H9 (cell line): Measurements from ENCODE around the gene PRKCD. TPM values are rescaled to one million over a fixed set of nuclear protein-coding genes. Genes with fewer than 3 reads are reported as not detected.

Experiments used
- DNase-seq: peaks from one replicate; pipeline ENCODE4 v3.0.0-alpha.2; 2017
- H2AFZ ChIP-seq: one replicate; pipeline ENCODE4 v1.6.1; 2013; ENCODE audit warnings: mild to moderate bottlenecking, low read length, control low read depth, moderate library complexity
- H2AK5ac ChIP-seq: 2 replicates; pipeline ENCODE4 v1.6.1; 2013; ENCODE audit warnings: low read length, control low read depth, mixed read lengths; ENCODE audit not compliant: insufficient read length
- H2BK120ac ChIP-seq: one replicate; pipeline ENCODE4 v1.6.1; 2013; ENCODE audit warnings: low read depth, mild to moderate bottlenecking, low read length, control low read depth, inconsistent platforms; ENCODE audit not compliant: poor library complexity, severe bottlenecking
- H2BK12ac ChIP-seq: 2 replicates; pipeline ENCODE4 v1.6.1; 2013; ENCODE audit warnings: low read length, control low read depth, mixed read lengths, low read depth; ENCODE audit not compliant: insufficient read length
- H2BK15ac ChIP-seq: 2 replicates; pipeline ENCODE4 v1.6.1; 2013; ENCODE audit warnings: low read depth, low read length, control low read depth
- H2BK20ac ChIP-seq: one replicate; pipeline ENCODE4 v1.6.1; 2013; ENCODE audit warnings: low read depth, mild to moderate bottlenecking, low read length, control low read depth, inconsistent platforms; ENCODE audit not compliant: poor library complexity, severe bottlenecking
- H2BK5ac ChIP-seq: 2 replicates; pipeline ENCODE4 v1.6.1; 2013; ENCODE audit warnings: low read length, control low read depth, mixed read lengths; ENCODE audit not compliant: insufficient read length
- H3K14ac ChIP-seq: 2 replicates; pipeline ENCODE4 v1.6.1; 2013; ENCODE audit warnings: low read length, control low read depth; ENCODE audit not compliant: insufficient read depth
- H3K18ac ChIP-seq: 2 replicates; pipeline ENCODE4 v1.6.1; 2013; ENCODE audit warnings: low read depth, mild to moderate bottlenecking, mixed read lengths, low read length, control low read depth; ENCODE audit not compliant: insufficient read length
- H3K23ac ChIP-seq: 2 replicates; pipeline ENCODE4 v1.6.1; 2013; ENCODE audit warnings: low read length, control low read depth, mixed read lengths, low read depth; ENCODE audit not compliant: insufficient read length
- H3K23me2 ChIP-seq: 2 replicates; pipeline ENCODE4 v1.6.1; 2013; ENCODE audit warnings: low read depth, mild to moderate bottlenecking, mixed read lengths, low read length, control low read depth; ENCODE audit not compliant: insufficient read length, poor library complexity, severe bottlenecking
- H3K27ac ChIP-seq: 2 replicates; pipeline ENCODE4 v1.5.1; 2013; ENCODE audit warnings: low read length, control low read depth, mixed read lengths, low read depth; ENCODE audit not compliant: insufficient read length
- H3K27me3 ChIP-seq: 2 replicates; pipeline ENCODE4 v1.6.1; 2013; ENCODE audit warnings: low read length, control low read depth, inconsistent platforms; ENCODE audit not compliant: insufficient read depth
- H3K4ac ChIP-seq: 2 replicates; pipeline ENCODE4 v1.6.1; 2013; ENCODE audit warnings: low read depth, mild to moderate bottlenecking, control low read depth, inconsistent platforms, low read length, moderate library complexity
- H3K4me1 ChIP-seq: 2 replicates; pipeline ENCODE4 v1.6.1; 2013; ENCODE audit warnings: low read length, control low read depth, inconsistent platforms; ENCODE audit not compliant: insufficient read depth
- H3K4me2 ChIP-seq: 2 replicates; pipeline ENCODE4 v1.6.1; 2013; ENCODE audit warnings: low read length, control low read depth, mixed read lengths; ENCODE audit not compliant: insufficient read length, insufficient read depth
- H3K56ac ChIP-seq: 2 replicates; pipeline ENCODE4 v1.6.1; 2013; ENCODE audit warnings: low read depth, mild to moderate bottlenecking, mixed read lengths, low read length, control low read depth; ENCODE audit not compliant: insufficient read length
- H3K79me1 ChIP-seq: 2 replicates; pipeline ENCODE4 v1.6.1; 2013; ENCODE audit warnings: low read depth, mild to moderate bottlenecking, moderate library complexity, low read length, control low read depth, inconsistent platforms; ENCODE audit not compliant: insufficient read depth, poor library complexity, severe bottlenecking
- H3K79me2 ChIP-seq: 2 replicates; pipeline ENCODE4 v1.6.1; 2013; ENCODE audit warnings: low read length, control low read depth, inconsistent platforms; ENCODE audit not compliant: insufficient read depth
- H3K9ac ChIP-seq: 2 replicates; pipeline ENCODE4 v1.6.1; 2013; ENCODE audit warnings: low read length, control low read depth, mixed read lengths; ENCODE audit not compliant: insufficient read length; ENCODE audit errors: extremely low read depth
- H3K9me3 ChIP-seq: one replicate; pipeline ENCODE4 v1.6.1; 2013; ENCODE audit warnings: low read depth, low read length, inconsistent platforms; ENCODE audit not compliant: control insufficient read depth
- H3T11ph ChIP-seq: one replicate; pipeline ENCODE4 v1.6.1; 2013; ENCODE audit warnings: mild to moderate bottlenecking, low read length, control low read depth, inconsistent platforms
- H4K20me1 ChIP-seq: one replicate; pipeline ENCODE4 v1.6.1; 2013; ENCODE audit not compliant: control insufficient read depth, insufficient read length, insufficient read depth
- H4K5ac ChIP-seq: 2 replicates; pipeline ENCODE4 v1.6.1; 2013; ENCODE audit warnings: low read depth, mild to moderate bottlenecking, mixed read lengths, low read length, control low read depth; ENCODE audit not compliant: insufficient read length
- H4K8ac ChIP-seq: replicated peaks from 2 replicates; pipeline ENCODE4 v1.6.1; 2013; ENCODE audit warnings: low read length, control low read depth, mixed read lengths, low read depth; ENCODE audit not compliant: insufficient read length
- H4K91ac ChIP-seq: 2 replicates; pipeline ENCODE4 v1.6.1; 2013; ENCODE audit warnings: low read depth, mild to moderate bottlenecking, moderate library complexity, mixed read lengths, low read length, control low read depth; ENCODE audit not compliant: insufficient read length
- H3K27ac Mint-ChIP-seq, 3 experiments: 2 replicates in 2 of 3; 3 replicates in 1 of 3; pipeline ENCODE4 v1.8.0; 2020 to 2021; ENCODE audit warnings: mixed read lengths in 3 of 3, mild to moderate bottlenecking in 1 of 3, moderate library complexity in 1 of 3
- H3K27me3 Mint-ChIP-seq: 2 replicates; pipeline ENCODE4 v1.8.0; 2021; ENCODE audit warnings: low read depth, mild to moderate bottlenecking, moderate library complexity, mixed read lengths
- H3K36me3 Mint-ChIP-seq, 3 experiments: 2 replicates in 2 of 3; 3 replicates in 1 of 3; pipeline ENCODE4 v1.8.0; 2020 to 2021; ENCODE audit warnings: low read depth in 3 of 3, mixed read lengths in 3 of 3; ENCODE audit not compliant: insufficient read depth in 1 of 3
- H3K4me1 Mint-ChIP-seq, 2 experiments: 2 replicates each; pipeline ENCODE4 v1.8.0; 2020; ENCODE audit warnings: mixed read lengths in 2 of 2
- H3K4me3 Mint-ChIP-seq, 2 experiments: 2 replicates in 1 of 2; 3 replicates in 1 of 2; pipeline ENCODE4 v1.8.0; 2020 to 2021; ENCODE audit warnings: mild to moderate bottlenecking in 2 of 2, mixed read lengths in 2 of 2, moderate library complexity in 1 of 2
- H3K9me3 Mint-ChIP-seq, 2 experiments: 2 replicates in 1 of 2; 3 replicates in 1 of 2; pipeline ENCODE4 v1.8.0; 2020; ENCODE audit warnings: mild to moderate bottlenecking in 2 of 2, mixed read lengths in 2 of 2, moderate library complexity in 1 of 2
- whole genome bisulfite sequencing: extraction: QIAGEN DNeasy Blood & Tissue Kit; methylation state at CpG from one replicate; pipeline ENCODE4 v1.1.7; 2013; ENCODE audit warnings: missing lambda C conversion rate, low lambda C conversion rate, mixed read lengths; ENCODE audit not compliant: insufficient read length; ENCODE audit errors: extremely low coverage; 5-methylcytosine and 5-hydroxymethylcytosine counted together
- total RNA-seq: library from RNA; stranded (reverse); gene quantifications from 2 replicates; pipeline ENCODE4 v1.2.1, GENCODE V29; 2021
- TF ChIP-seq, protein P1 (sequence below): fragments of 200-600 bp; sonication (generic); conservative IDR thresholded peaks from 3 replicates; pipeline ENCODE4 v1.8.0; 2021; ENCODE audit warnings: antibody characterized with exemption, mild to moderate bottlenecking

PRKCD gene
- total RNA-seq, 1 experiment from 2014 or later: 23.7 TPM

DNA sequence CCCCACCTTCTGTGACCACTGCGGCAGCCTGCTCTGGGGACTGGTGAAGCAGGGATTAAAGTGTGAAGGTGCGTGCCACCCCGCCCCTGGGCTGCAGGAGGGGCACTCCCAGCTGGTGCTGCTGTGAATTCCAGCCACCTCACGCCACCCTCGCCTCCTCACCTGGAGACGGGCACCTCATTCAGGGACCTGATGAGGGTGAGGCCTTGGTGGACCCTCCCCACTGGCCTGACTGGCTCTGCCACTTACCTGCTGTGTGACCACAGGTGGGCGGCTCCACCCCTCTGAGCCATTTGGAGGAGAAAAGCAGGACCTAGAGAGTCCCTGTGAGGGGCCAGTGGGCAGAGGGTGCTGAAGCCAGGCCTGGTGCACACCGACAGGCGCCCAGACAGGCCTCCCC lies 22.5 kb downstream of the PRKCD start:
- no peak overlapping the region for H2BK5ac ChIP-seq
- H3K36me3 Mint-ChIP-seq: peaks cover 0 to 36% (median 23%) of the 10 kb centered on the region in 3 experiments; a peak in 6 of 7 replicates
- no peak overlapping the region for H3K27ac Mint-ChIP-seq
- no peak overlapping the region for H3K4me2 ChIP-seq
- no peaks in the 10 kb centered on the region for H3K9me3 ChIP-seq
- no peak overlapping the region for H3K14ac ChIP-seq
- H2BK120ac ChIP-seq: no peak overlapping the region
- H3K23ac ChIP-seq: no peak overlapping the region
- no peak overlapping the region for H3K4ac ChIP-seq
- H3K4me1 ChIP-seq: no peaks in the 10 kb centered on the region
- H3K18ac ChIP-seq: no peak overlapping the region
- no peak overlapping the region for H2AK5ac ChIP-seq
- WGBS: no CpG with 5 or more reads among the region's 9 CpGs
- peaks cover 3% of the 10 kb centered on the region for H3K23me2 ChIP-seq
- H3K79me1 ChIP-seq: no peaks in the 10 kb centered on the region
- TF ChIP-seq, protein P1, sequence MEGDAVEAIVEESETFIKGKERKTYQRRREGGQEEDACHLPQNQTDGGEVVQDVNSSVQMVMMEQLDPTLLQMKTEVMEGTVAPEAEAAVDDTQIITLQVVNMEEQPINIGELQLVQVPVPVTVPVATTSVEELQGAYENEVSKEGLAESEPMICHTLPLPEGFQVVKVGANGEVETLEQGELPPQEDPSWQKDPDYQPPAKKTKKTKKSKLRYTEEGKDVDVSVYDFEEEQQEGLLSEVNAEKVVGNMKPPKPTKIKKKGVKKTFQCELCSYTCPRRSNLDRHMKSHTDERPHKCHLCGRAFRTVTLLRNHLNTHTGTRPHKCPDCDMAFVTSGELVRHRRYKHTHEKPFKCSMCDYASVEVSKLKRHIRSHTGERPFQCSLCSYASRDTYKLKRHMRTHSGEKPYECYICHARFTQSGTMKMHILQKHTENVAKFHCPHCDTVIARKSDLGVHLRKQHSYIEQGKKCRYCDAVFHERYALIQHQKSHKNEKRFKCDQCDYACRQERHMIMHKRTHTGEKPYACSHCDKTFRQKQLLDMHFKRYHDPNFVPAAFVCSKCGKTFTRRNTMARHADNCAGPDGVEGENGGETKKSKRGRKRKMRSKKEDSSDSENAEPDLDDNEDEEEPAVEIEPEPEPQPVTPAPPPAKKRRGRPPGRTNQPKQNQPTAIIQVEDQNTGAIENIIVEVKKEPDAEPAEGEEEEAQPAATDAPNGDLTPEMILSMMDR: no peak
- H3K56ac ChIP-seq: no peak overlapping the region
- no peak overlapping the region for H4K5ac ChIP-seq
- H3K27me3 Mint-ChIP-seq: no peaks in the 10 kb centered on the region
- no peak overlapping the region for H3T11ph ChIP-seq
- DNase-seq: no peak
- H3K4me1 Mint-ChIP-seq: peaks cover 3 to 6% of the 10 kb centered on the region in 2 experiments
- H4K91ac ChIP-seq: no peak overlapping the region
- no peaks in the 10 kb centered on the region for H3K27me3 ChIP-seq
- no peaks in the 10 kb centered on the region for H4K20me1 ChIP-seq
- no peak overlapping the region for H2AFZ ChIP-seq
- no peaks in the 10 kb centered on the region for H3K9me3 Mint-ChIP-seq
- H3K79me2 ChIP-seq: no peaks in the 10 kb centered on the region
- no peak overlapping the region for H3K9ac ChIP-seq
- no peak overlapping the region for H2BK20ac ChIP-seq
- no peak overlapping the region for H2BK12ac ChIP-seq
- H4K8ac ChIP-seq: no peak overlapping the region
- no peak overlapping the region for H2BK15ac ChIP-seq
- no peak overlapping the region for H3K27ac ChIP-seq
- no peak overlapping the region for H3K4me3 Mint-ChIP-seq
